H9 (cell line): Measurements from ENCODE around the gene TIGD2. TPM values are rescaled to one million over a fixed set of nuclear protein-coding genes. Genes with fewer than 3 reads are reported as not detected.

Source experiments
- DNase-seq: peaks from one replicate; pipeline ENCODE4 v3.0.0-alpha.2; 2017
- H2AFZ ChIP-seq: one replicate; pipeline ENCODE4 v1.6.1; 2013; ENCODE audit warnings: mild to moderate bottlenecking, low read length, control low read depth, moderate library complexity
- H2AK5ac ChIP-seq: 2 replicates; pipeline ENCODE4 v1.6.1; 2013; ENCODE audit warnings: low read length, control low read depth, mixed read lengths; ENCODE audit not compliant: insufficient read length
- H2BK120ac ChIP-seq: one replicate; pipeline ENCODE4 v1.6.1; 2013; ENCODE audit warnings: low read depth, mild to moderate bottlenecking, low read length, control low read depth, inconsistent platforms; ENCODE audit not compliant: poor library complexity, severe bottlenecking
- H2BK12ac ChIP-seq: 2 replicates; pipeline ENCODE4 v1.6.1; 2013; ENCODE audit warnings: low read length, control low read depth, mixed read lengths, low read depth; ENCODE audit not compliant: insufficient read length
- H2BK15ac ChIP-seq: 2 replicates; pipeline ENCODE4 v1.6.1; 2013; ENCODE audit warnings: low read depth, low read length, control low read depth
- H2BK20ac ChIP-seq: one replicate; pipeline ENCODE4 v1.6.1; 2013; ENCODE audit warnings: low read depth, mild to moderate bottlenecking, low read length, control low read depth, inconsistent platforms; ENCODE audit not compliant: poor library complexity, severe bottlenecking
- H2BK5ac ChIP-seq: 2 replicates; pipeline ENCODE4 v1.6.1; 2013; ENCODE audit warnings: low read length, control low read depth, mixed read lengths; ENCODE audit not compliant: insufficient read length
- H3K14ac ChIP-seq: 2 replicates; pipeline ENCODE4 v1.6.1; 2013; ENCODE audit warnings: low read length, control low read depth; ENCODE audit not compliant: insufficient read depth
- H3K18ac ChIP-seq: 2 replicates; pipeline ENCODE4 v1.6.1; 2013; ENCODE audit warnings: low read depth, mild to moderate bottlenecking, mixed read lengths, low read length, control low read depth; ENCODE audit not compliant: insufficient read length
- H3K23ac ChIP-seq: 2 replicates; pipeline ENCODE4 v1.6.1; 2013; ENCODE audit warnings: low read length, control low read depth, mixed read lengths, low read depth; ENCODE audit not compliant: insufficient read length
- H3K23me2 ChIP-seq: 2 replicates; pipeline ENCODE4 v1.6.1; 2013; ENCODE audit warnings: low read depth, mild to moderate bottlenecking, mixed read lengths, low read length, control low read depth; ENCODE audit not compliant: insufficient read length, poor library complexity, severe bottlenecking
- H3K27ac ChIP-seq: 2 replicates; pipeline ENCODE4 v1.5.1; 2013; ENCODE audit warnings: low read length, control low read depth, mixed read lengths, low read depth; ENCODE audit not compliant: insufficient read length
- H3K27me3 ChIP-seq: 2 replicates; pipeline ENCODE4 v1.6.1; 2013; ENCODE audit warnings: low read length, control low read depth, inconsistent platforms; ENCODE audit not compliant: insufficient read depth
- H3K4ac ChIP-seq: 2 replicates; pipeline ENCODE4 v1.6.1; 2013; ENCODE audit warnings: low read depth, mild to moderate bottlenecking, control low read depth, inconsistent platforms, low read length, moderate library complexity
- H3K4me1 ChIP-seq: 2 replicates; pipeline ENCODE4 v1.6.1; 2013; ENCODE audit warnings: low read length, control low read depth, inconsistent platforms; ENCODE audit not compliant: insufficient read depth
- H3K4me2 ChIP-seq: 2 replicates; pipeline ENCODE4 v1.6.1; 2013; ENCODE audit warnings: low read length, control low read depth, mixed read lengths; ENCODE audit not compliant: insufficient read length, insufficient read depth
- H3K56ac ChIP-seq: 2 replicates; pipeline ENCODE4 v1.6.1; 2013; ENCODE audit warnings: low read depth, mild to moderate bottlenecking, mixed read lengths, low read length, control low read depth; ENCODE audit not compliant: insufficient read length
- H3K79me1 ChIP-seq: 2 replicates; pipeline ENCODE4 v1.6.1; 2013; ENCODE audit warnings: low read depth, mild to moderate bottlenecking, moderate library complexity, low read length, control low read depth, inconsistent platforms; ENCODE audit not compliant: insufficient read depth, poor library complexity, severe bottlenecking
- H3K79me2 ChIP-seq: 2 replicates; pipeline ENCODE4 v1.6.1; 2013; ENCODE audit warnings: low read length, control low read depth, inconsistent platforms; ENCODE audit not compliant: insufficient read depth
- H3K9ac ChIP-seq: 2 replicates; pipeline ENCODE4 v1.6.1; 2013; ENCODE audit warnings: low read length, control low read depth, mixed read lengths; ENCODE audit not compliant: insufficient read length; ENCODE audit errors: extremely low read depth
- H3K9me3 ChIP-seq: one replicate; pipeline ENCODE4 v1.6.1; 2013; ENCODE audit warnings: low read depth, low read length, inconsistent platforms; ENCODE audit not compliant: control insufficient read depth
- H3T11ph ChIP-seq: one replicate; pipeline ENCODE4 v1.6.1; 2013; ENCODE audit warnings: mild to moderate bottlenecking, low read length, control low read depth, inconsistent platforms
- H4K20me1 ChIP-seq: one replicate; pipeline ENCODE4 v1.6.1; 2013; ENCODE audit not compliant: control insufficient read depth, insufficient read length, insufficient read depth
- H4K5ac ChIP-seq: 2 replicates; pipeline ENCODE4 v1.6.1; 2013; ENCODE audit warnings: low read depth, mild to moderate bottlenecking, mixed read lengths, low read length, control low read depth; ENCODE audit not compliant: insufficient read length
- H4K8ac ChIP-seq: replicated peaks from 2 replicates; pipeline ENCODE4 v1.6.1; 2013; ENCODE audit warnings: low read length, control low read depth, mixed read lengths, low read depth; ENCODE audit not compliant: insufficient read length
- H4K91ac ChIP-seq: 2 replicates; pipeline ENCODE4 v1.6.1; 2013; ENCODE audit warnings: low read depth, mild to moderate bottlenecking, moderate library complexity, mixed read lengths, low read length, control low read depth; ENCODE audit not compliant: insufficient read length
- H3K27ac Mint-ChIP-seq, 3 experiments: 2 replicates in 2 of 3; 3 replicates in 1 of 3; pipeline ENCODE4 v1.8.0; 2020 to 2021; ENCODE audit warnings: mixed read lengths in 3 of 3, mild to moderate bottlenecking in 1 of 3, moderate library complexity in 1 of 3
- H3K27me3 Mint-ChIP-seq: 2 replicates; pipeline ENCODE4 v1.8.0; 2021; ENCODE audit warnings: low read depth, mild to moderate bottlenecking, moderate library complexity, mixed read lengths
- H3K36me3 Mint-ChIP-seq, 3 experiments: 2 replicates in 2 of 3; 3 replicates in 1 of 3; pipeline ENCODE4 v1.8.0; 2020 to 2021; ENCODE audit warnings: low read depth in 3 of 3, mixed read lengths in 3 of 3; ENCODE audit not compliant: insufficient read depth in 1 of 3
- H3K4me1 Mint-ChIP-seq, 2 experiments: 2 replicates each; pipeline ENCODE4 v1.8.0; 2020; ENCODE audit warnings: mixed read lengths in 2 of 2
- H3K4me3 Mint-ChIP-seq, 2 experiments: 2 replicates in 1 of 2; 3 replicates in 1 of 2; pipeline ENCODE4 v1.8.0; 2020 to 2021; ENCODE audit warnings: mild to moderate bottlenecking in 2 of 2, mixed read lengths in 2 of 2, moderate library complexity in 1 of 2
- H3K9me3 Mint-ChIP-seq, 2 experiments: 2 replicates in 1 of 2; 3 replicates in 1 of 2; pipeline ENCODE4 v1.8.0; 2020; ENCODE audit warnings: mild to moderate bottlenecking in 2 of 2, mixed read lengths in 2 of 2, moderate library complexity in 1 of 2
- whole genome bisulfite sequencing: extraction: QIAGEN DNeasy Blood & Tissue Kit; methylation state at CpG from one replicate; pipeline ENCODE4 v1.1.7; 2013; ENCODE audit warnings: missing lambda C conversion rate, low lambda C conversion rate, mixed read lengths; ENCODE audit not compliant: insufficient read length; ENCODE audit errors: extremely low coverage; 5-methylcytosine and 5-hydroxymethylcytosine counted together
- total RNA-seq: library from RNA; stranded (reverse); gene quantifications from 2 replicates; pipeline ENCODE4 v1.2.1, GENCODE V29; 2021
- TF ChIP-seq, protein P1 (sequence below): fragments of 200-600 bp; sonication (generic); conservative IDR thresholded peaks from 3 replicates; pipeline ENCODE4 v1.8.0; 2021; ENCODE audit warnings: antibody characterized with exemption, mild to moderate bottlenecking

The TIGD2 gene
- total RNA-seq, 1 experiment from 2014 or later: 10.4 TPM

DNA sequence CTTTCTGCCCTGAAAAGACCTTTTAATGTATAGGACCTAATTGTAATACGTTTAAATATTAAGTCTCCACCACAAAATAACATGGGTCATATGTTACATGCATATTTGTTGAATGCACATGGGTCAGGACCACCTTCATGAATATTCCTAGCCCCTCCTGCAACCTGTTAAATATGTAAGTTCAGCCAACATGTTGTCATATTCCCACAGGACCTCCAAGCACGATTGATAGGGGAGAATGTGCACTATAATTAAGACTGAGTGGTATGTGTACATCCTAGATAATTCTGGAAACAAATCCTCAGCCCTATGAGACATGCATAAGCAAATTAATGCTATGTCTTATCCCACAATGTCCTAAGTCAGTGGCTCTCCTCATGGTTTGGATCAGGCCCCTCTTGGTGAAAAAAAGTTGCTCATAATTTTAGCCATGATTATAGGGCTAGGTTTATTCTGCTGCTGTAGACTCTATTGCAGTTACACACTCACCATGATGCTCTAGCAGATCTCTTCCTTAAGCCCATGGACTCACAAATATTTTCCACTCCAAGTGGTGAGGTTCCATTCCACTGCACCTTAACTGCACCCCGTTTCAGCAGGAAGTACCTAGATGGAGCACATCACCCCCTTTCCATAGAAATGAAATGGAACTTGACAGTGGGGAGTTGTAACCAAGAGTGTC, 10.2 kb downstream of the TIGD2 start:
- TF ChIP-seq, protein P1, sequence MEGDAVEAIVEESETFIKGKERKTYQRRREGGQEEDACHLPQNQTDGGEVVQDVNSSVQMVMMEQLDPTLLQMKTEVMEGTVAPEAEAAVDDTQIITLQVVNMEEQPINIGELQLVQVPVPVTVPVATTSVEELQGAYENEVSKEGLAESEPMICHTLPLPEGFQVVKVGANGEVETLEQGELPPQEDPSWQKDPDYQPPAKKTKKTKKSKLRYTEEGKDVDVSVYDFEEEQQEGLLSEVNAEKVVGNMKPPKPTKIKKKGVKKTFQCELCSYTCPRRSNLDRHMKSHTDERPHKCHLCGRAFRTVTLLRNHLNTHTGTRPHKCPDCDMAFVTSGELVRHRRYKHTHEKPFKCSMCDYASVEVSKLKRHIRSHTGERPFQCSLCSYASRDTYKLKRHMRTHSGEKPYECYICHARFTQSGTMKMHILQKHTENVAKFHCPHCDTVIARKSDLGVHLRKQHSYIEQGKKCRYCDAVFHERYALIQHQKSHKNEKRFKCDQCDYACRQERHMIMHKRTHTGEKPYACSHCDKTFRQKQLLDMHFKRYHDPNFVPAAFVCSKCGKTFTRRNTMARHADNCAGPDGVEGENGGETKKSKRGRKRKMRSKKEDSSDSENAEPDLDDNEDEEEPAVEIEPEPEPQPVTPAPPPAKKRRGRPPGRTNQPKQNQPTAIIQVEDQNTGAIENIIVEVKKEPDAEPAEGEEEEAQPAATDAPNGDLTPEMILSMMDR: no peak
- Histone ChIP-seq H2BK120ac (no peak overlapping the region), H3K4ac (no peak overlapping the region), H4K20me1 (no peaks in the 10 kb centered on the region), H2BK12ac (no peak overlapping the region), H3K18ac (no peak overlapping the region), H2BK15ac (no peak overlapping the region), H2BK5ac (no peak overlapping the region), H4K5ac (no peak overlapping the region), H3K79me1 (no peaks in the 10 kb centered on the region), H3K9me3 (no peaks in the 10 kb centered on the region), H3K23me2 (no peaks in the 10 kb centered on the region), H3K9ac (no peak overlapping the region), H3K79me2 (no peaks in the 10 kb centered on the region), H3K14ac (no peak overlapping the region), H3K56ac (no peak overlapping the region), H4K8ac (no peak overlapping the region), H3K4me1 (no peaks in the 10 kb centered on the region), H3K23ac (no peak overlapping the region), H3K27me3 (no peaks in the 10 kb centered on the region), H3K4me2 (no peak overlapping the region), H3K27ac (no peak overlapping the region), H4K91ac (no peak overlapping the region), H2AK5ac (no peak overlapping the region), H2BK20ac (no peak overlapping the region), H3T11ph (no peak overlapping the region), H2AFZ (no peak overlapping the region)
- no peak overlapping the region; a peak in 1 of 7 replicates for H3K27ac Mint-ChIP-seq
- DNase-seq: no peak
- peaks cover 0 to 5% (median 4%) of the 10 kb centered on the region in 3 experiments; a peak in 4 of 7 replicates for H3K36me3 Mint-ChIP-seq
- H3K27me3 Mint-ChIP-seq: no peaks in the 10 kb centered on the region
- H3K4me3 Mint-ChIP-seq: no peak overlapping the region
- peaks cover 4 to 11% of the 10 kb centered on the region in 2 experiments for H3K4me1 Mint-ChIP-seq
- WGBS: no CpG with 5 or more reads among the region's 3 CpGs
- H3K9me3 Mint-ChIP-seq: peaks cover 3 to 4% of the 10 kb centered on the region in 2 experiments; a peak in 2 of 5 replicates
